Measurements from ENCODE around the gene SMYD3. TPM values are rescaled to one million over a fixed set of nuclear protein-coding genes. Genes with fewer than 3 reads are reported as not detected.

The SMYD3 gene
- total and polyA plus RNA-seq, 4 donors, result 10.5 to 40.1 (median 32.5) TPM

DNA sequence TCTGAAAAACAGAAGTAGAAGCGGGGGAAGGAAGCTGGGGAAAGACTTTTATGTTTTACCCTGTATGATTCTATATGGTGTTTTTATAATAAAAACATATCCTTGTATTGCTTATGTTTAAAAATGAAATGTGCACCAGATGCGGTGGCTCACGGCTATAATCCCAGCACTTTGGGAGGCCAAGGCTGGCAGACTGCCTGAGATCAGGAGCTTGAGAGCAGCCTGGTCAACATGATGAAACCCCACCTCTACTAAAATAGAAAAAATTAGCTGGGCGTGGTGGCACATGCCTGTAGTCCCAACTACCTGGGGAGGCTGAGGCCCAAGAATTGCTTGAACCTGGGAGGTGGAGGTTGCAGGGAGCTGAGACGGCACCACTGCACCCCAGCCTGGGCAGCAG, 155.4 kb downstream of the SMYD3 start:
- Histone ChIP-seq H3K9ac (ENCODE audit: insufficient read depth in 1 of 2, low read length in 2 of 2) (no peak overlapping the region), H3K27ac (ENCODE audit: low read depth in 1 of 2, low read length in 1 of 2) (no peak overlapping the region), H3K27me3 (ENCODE audit: control insufficient read depth in 3 of 3, insufficient read depth in 3 of 3, low read length in 2 of 3) (no peaks in the 10 kb centered on the region), H3K9me3 (ENCODE audit: control insufficient read depth in 4 of 4, insufficient read depth in 3 of 4, low read length in 3 of 4) (no peaks in the 10 kb centered on the region), H3K4me1 (ENCODE audit: control insufficient read depth in 5 of 5, insufficient read depth in 5 of 5, low read length in 5 of 5) (peaks cover 0 to 3% (median 0%) of the 10 kb centered on the region in 5 donors), H3K36me3 (ENCODE audit: control insufficient read depth in 4 of 4, insufficient read depth in 4 of 4, low read length in 4 of 4) (no peaks in the 10 kb centered on the region), H3K4me3 (no peak overlapping the region)
- ATAC-seq (ENCODE audit: insufficient read depth, low FRiP score) (no peak), DNase-seq (peak in 2 of 3 donors; percentile 34 to 46)
- TF ChIP-seq, protein P1, sequence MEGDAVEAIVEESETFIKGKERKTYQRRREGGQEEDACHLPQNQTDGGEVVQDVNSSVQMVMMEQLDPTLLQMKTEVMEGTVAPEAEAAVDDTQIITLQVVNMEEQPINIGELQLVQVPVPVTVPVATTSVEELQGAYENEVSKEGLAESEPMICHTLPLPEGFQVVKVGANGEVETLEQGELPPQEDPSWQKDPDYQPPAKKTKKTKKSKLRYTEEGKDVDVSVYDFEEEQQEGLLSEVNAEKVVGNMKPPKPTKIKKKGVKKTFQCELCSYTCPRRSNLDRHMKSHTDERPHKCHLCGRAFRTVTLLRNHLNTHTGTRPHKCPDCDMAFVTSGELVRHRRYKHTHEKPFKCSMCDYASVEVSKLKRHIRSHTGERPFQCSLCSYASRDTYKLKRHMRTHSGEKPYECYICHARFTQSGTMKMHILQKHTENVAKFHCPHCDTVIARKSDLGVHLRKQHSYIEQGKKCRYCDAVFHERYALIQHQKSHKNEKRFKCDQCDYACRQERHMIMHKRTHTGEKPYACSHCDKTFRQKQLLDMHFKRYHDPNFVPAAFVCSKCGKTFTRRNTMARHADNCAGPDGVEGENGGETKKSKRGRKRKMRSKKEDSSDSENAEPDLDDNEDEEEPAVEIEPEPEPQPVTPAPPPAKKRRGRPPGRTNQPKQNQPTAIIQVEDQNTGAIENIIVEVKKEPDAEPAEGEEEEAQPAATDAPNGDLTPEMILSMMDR (IDR thresholded peaks at IDR 0.05; ENCODE audit: control extremely low read depth, extremely low read depth), result no peak
- WGBS, 2 donors, result 89 to 94% methylated on average over 5 of the region's 5 CpGs

DNA sequence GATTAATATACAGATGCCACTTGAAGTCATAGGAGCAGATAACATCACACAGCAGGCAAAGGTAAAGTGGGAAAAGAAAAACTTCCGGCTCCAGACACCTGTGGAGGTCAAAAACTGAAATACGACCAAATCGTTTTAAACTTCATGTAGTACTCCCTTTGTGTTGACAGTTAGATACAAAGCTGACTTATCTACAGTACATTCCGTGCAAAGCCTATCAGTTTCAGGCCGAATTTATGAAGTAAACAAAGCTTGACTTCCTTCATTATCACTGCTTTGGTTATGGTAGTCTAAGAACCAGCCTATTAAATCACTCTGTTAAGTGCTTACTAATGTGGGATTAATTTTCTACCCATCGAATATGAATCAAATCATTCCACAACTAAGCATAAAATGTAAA, 156.3 kb downstream of the SMYD3 start:
- no peaks in the 10 kb centered on the region for H3K36me3 ChIP-seq (ENCODE audit: control insufficient read depth in 4 of 4, insufficient read depth in 4 of 4, low read length in 4 of 4)
- no peak overlapping the region for H3K9ac ChIP-seq (ENCODE audit: insufficient read depth in 1 of 2, low read length in 2 of 2)
- peaks cover 0 to 3% (median 0%) of the 10 kb centered on the region in 5 donors for H3K4me1 ChIP-seq (ENCODE audit: control insufficient read depth in 5 of 5, insufficient read depth in 5 of 5, low read length in 5 of 5)
- no peak for DNase-seq
- H3K9me3 ChIP-seq (ENCODE audit: control insufficient read depth in 4 of 4, insufficient read depth in 3 of 4, low read length in 3 of 4), result no peaks in the 10 kb centered on the region
- no peak overlapping the region for H3K27ac ChIP-seq (ENCODE audit: low read depth in 1 of 2, low read length in 1 of 2)
- TF ChIP-seq, protein P1 (IDR thresholded peaks at IDR 0.05; ENCODE audit: control extremely low read depth, extremely low read depth), result no peak
- WGBS, 2 donors, result 81 to 85% methylated on average over 6 of the region's 6 CpGs
- no peaks in the 10 kb centered on the region for H3K27me3 ChIP-seq (ENCODE audit: control insufficient read depth in 3 of 3, insufficient read depth in 3 of 3, low read length in 2 of 3)
- ATAC-seq (ENCODE audit: insufficient read depth, low FRiP score), result no peak
- no peak overlapping the region for H3K4me3 ChIP-seq

GRCh38 chr1:246343937-246344336, 163.1 kb downstream of the SMYD3 start:
- H3K4me1 ChIP-seq (ENCODE audit: control insufficient read depth in 5 of 5, insufficient read depth in 5 of 5, low read length in 5 of 5), result no peaks in the 10 kb centered on the region
- H3K9me3 ChIP-seq (ENCODE audit: control insufficient read depth in 4 of 4, insufficient read depth in 3 of 4, low read length in 3 of 4), result peaks cover 0 to 2% (median 0%) of the 10 kb centered on the region in 4 donors
- no peak overlapping the region for H3K4me3 ChIP-seq
- TF ChIP-seq, protein P1 (IDR thresholded peaks at IDR 0.05; ENCODE audit: control extremely low read depth, extremely low read depth), result no peak
- no peaks in the 10 kb centered on the region for H3K36me3 ChIP-seq (ENCODE audit: control insufficient read depth in 4 of 4, insufficient read depth in 4 of 4, low read length in 4 of 4)
- 96 to 97% methylated on average over 2 of the region's 2 CpGs for WGBS, 2 donors
- no peaks in the 10 kb centered on the region for H3K27me3 ChIP-seq (ENCODE audit: control insufficient read depth in 3 of 3, insufficient read depth in 3 of 3, low read length in 2 of 3)
- no peak overlapping the region for H3K27ac ChIP-seq (ENCODE audit: low read depth in 1 of 2, low read length in 1 of 2)
- H3K9ac ChIP-seq (ENCODE audit: insufficient read depth in 1 of 2, low read length in 2 of 2), result no peak overlapping the region
- ATAC-seq (ENCODE audit: insufficient read depth, low FRiP score) (no peak), DNase-seq (no peak)

- ATAC-seq (ENCODE audit: insufficient read depth, low FRiP score) (no peak), DNase-seq (no peak)
- no peaks in the 10 kb centered on the region for H3K4me1 ChIP-seq (ENCODE audit: control insufficient read depth in 5 of 5, insufficient read depth in 5 of 5, low read length in 5 of 5)
- H3K9ac ChIP-seq (ENCODE audit: insufficient read depth in 1 of 2, low read length in 2 of 2), result no peak overlapping the region
- TF ChIP-seq, protein P1 (IDR thresholded peaks at IDR 0.05; ENCODE audit: control extremely low read depth, extremely low read depth), result no peak
- 76 to 80% methylated on average over 1 of the region's 1 CpG for WGBS, 2 donors
- no peak overlapping the region for H3K27ac ChIP-seq (ENCODE audit: low read depth in 1 of 2, low read length in 1 of 2)
- no peaks in the 10 kb centered on the region for H3K36me3 ChIP-seq (ENCODE audit: control insufficient read depth in 4 of 4, insufficient read depth in 4 of 4, low read length in 4 of 4)
- H3K4me3 ChIP-seq, result no peak overlapping the region
- H3K27me3 ChIP-seq (ENCODE audit: control insufficient read depth in 3 of 3, insufficient read depth in 3 of 3, low read length in 2 of 3), result no peaks in the 10 kb centered on the region
- H3K9me3 ChIP-seq (ENCODE audit: control insufficient read depth in 4 of 4, insufficient read depth in 3 of 4, low read length in 3 of 4), result peaks cover 0 to 2% (median 0%) of the 10 kb centered on the region in 4 donors
Observed at GRCh38 chr1:246343251-246343650, 163.8 kb downstream of the SMYD3 start.
